Stimulated activated naive B cell treated with anti-CD40 and anti-IgM and Interleukin-4, amounts not matched to agents 10 μg/mL and 1 μg/mL and 100 μg/mL, for 72 hours (primary cell): Measurements from ENCODE around the gene DMRTA2.
"Not testable (repeated sequence)": the region's sequence is repeated elsewhere in the genome, so short reads cannot be mapped to it uniquely, and the experiment has no call there.

Experiments used
- ATAC-seq, 2 donors: fragments of 150-1000 bp; cut with Tn5 transposase; replicated peaks; 2 replicates each; pipeline ENCODE4 v1.10.0; 2021; ENCODE audit warnings: moderate library complexity in 1 of 2
- DNase-seq: peaks from one replicate; pipeline ENCODE4 v3.0.0; 2021
- H3K27ac Mint-ChIP-seq: one replicate; pipeline ENCODE4 v1.8.0; 2022; ENCODE audit warnings: mild to moderate bottlenecking, mixed read lengths
- H3K27me3 Mint-ChIP-seq, 2 donors: one replicate each; pipeline ENCODE4 v1.8.0; 2022; ENCODE audit warnings: mixed read lengths in 2 of 2
- H3K36me3 Mint-ChIP-seq, 2 donors: one replicate each; pipeline ENCODE4 v1.8.0; 2022; ENCODE audit warnings: mixed read lengths in 2 of 2, mild to moderate bottlenecking in 1 of 2
- H3K4me1 Mint-ChIP-seq, 2 donors: one replicate each; pipeline ENCODE4 v1.8.0; 2022; ENCODE audit warnings: mixed read lengths in 2 of 2, mild to moderate bottlenecking in 1 of 2
- H3K4me3 Mint-ChIP-seq, 2 donors: one replicate each; pipeline ENCODE4 v1.8.0; 2022; ENCODE audit warnings: mild to moderate bottlenecking in 2 of 2, mixed read lengths in 2 of 2, moderate library complexity in 1 of 2
- H3K9me3 Mint-ChIP-seq, 2 donors: one replicate each; pipeline ENCODE4 v1.8.0; 2022; ENCODE audit warnings: mixed read lengths in 2 of 2, mild to moderate bottlenecking in 1 of 2

DMRTA2 gene

GRCh38 chr1:50381551-50381950 is 41.7 kb downstream of the DMRTA2 start:
- not testable (repeated sequence) for H3K4me3 Mint-ChIP-seq, H3K27ac Mint-ChIP-seq, H3K9me3 Mint-ChIP-seq, ATAC-seq, H3K36me3 Mint-ChIP-seq, DNase-seq, H3K4me1 Mint-ChIP-seq
- peaks cover 7 to 22% of the 10 kb centered on the region in 2 donors for H3K27me3 Mint-ChIP-seq

GRCh38 chr1:50378770-50379169 is 44.5 kb downstream of the DMRTA2 start:
- H3K36me3 Mint-ChIP-seq, result no peaks in the 10 kb centered on the region
- ATAC-seq (no peak), DNase-seq (no peak)
- H3K4me1 Mint-ChIP-seq, result no peaks in the 10 kb centered on the region
- no peak overlapping the region for H3K27ac Mint-ChIP-seq
- H3K4me3 Mint-ChIP-seq, result no peak overlapping the region
- H3K9me3 Mint-ChIP-seq, result peaks cover 6 to 11% of the 10 kb centered on the region in 2 donors
- H3K27me3 Mint-ChIP-seq, result peaks cover 8 to 17% of the 10 kb centered on the region in 2 donors

- Mint-ChIP-seq H3K27me3 (peaks cover 31 to 46% of the 10 kb centered on the region in 2 donors), H3K36me3 (no peaks in the 10 kb centered on the region), H3K4me1 (no peaks in the 10 kb centered on the region), H3K9me3 (peaks cover 6 to 13% of the 10 kb centered on the region in 2 donors), H3K4me3 (no peak overlapping the region), H3K27ac (no peak overlapping the region)
- DNase-seq (no peak), ATAC-seq (no peak)
Measured at GRCh38 chr1:50373532-50373931, 49.7 kb downstream of the DMRTA2 start.

GRCh38 chr1:50371749-50372148 is 51.5 kb downstream of the DMRTA2 start:
- Mint-ChIP-seq H3K4me1 (no peaks in the 10 kb centered on the region), H3K4me3 (no peak overlapping the region), H3K27me3 (peaks cover 31 to 46% of the 10 kb centered on the region in 2 donors), H3K27ac (no peak overlapping the region), H3K9me3 (peaks cover 6 to 13% of the 10 kb centered on the region in 2 donors), H3K36me3 (no peaks in the 10 kb centered on the region)
- DNase-seq, result no peak
- no peak for ATAC-seq

- Mint-ChIP-seq H3K27me3 (peaks cover 30 to 48% of the 10 kb centered on the region in 2 donors), H3K9me3 (peaks cover 2 to 4% of the 10 kb centered on the region in 2 donors), H3K4me3 (no peak overlapping the region), H3K36me3 (no peaks in the 10 kb centered on the region), H3K27ac (no peak overlapping the region), H3K4me1 (no peaks in the 10 kb centered on the region)
- DNase-seq (no peak), ATAC-seq (no peak)
Measured at GRCh38 chr1:50369830-50370229, 53.4 kb downstream of the DMRTA2 start.

GRCh38 chr1:50369008-50369634 is 54.1 kb downstream of the DMRTA2 start:
- Mint-ChIP-seq H3K9me3 (peaks cover 0 to 4% of the 10 kb centered on the region in 2 donors), H3K4me1 (no peaks in the 10 kb centered on the region), H3K27me3 (peaks cover 30 to 53% of the 10 kb centered on the region in 2 donors), H3K4me3 (no peak overlapping the region), H3K36me3 (no peaks in the 10 kb centered on the region), H3K27ac (no peak overlapping the region)
- DNase-seq, result no peak
- no peak for ATAC-seq

- DNase-seq (no peak), ATAC-seq (peak; percentile 54 to 60)
- peaks cover 25 to 53% of the 10 kb centered on the region in 2 donors for H3K27me3 Mint-ChIP-seq
- H3K9me3 Mint-ChIP-seq, result no peaks in the 10 kb centered on the region
- no peaks in the 10 kb centered on the region for H3K36me3 Mint-ChIP-seq
- no peak overlapping the region for H3K27ac Mint-ChIP-seq
- no peak overlapping the region for H3K4me3 Mint-ChIP-seq
- H3K4me1 Mint-ChIP-seq, result no peaks in the 10 kb centered on the region
Measured at GRCh38 chr1:50368179-50369007, 54.9 kb downstream of the DMRTA2 start.
